ENCODE results near the gene DUOXA2.

The DUOXA2 gene

GRCh38 chr15:45138814-45139765, 25.0 kb downstream of the DUOXA2 start:
- DNase-seq, result no peak

- DNase-seq, result no peak
Observed at GRCh38 chr15:45139770-45140169, 25.6 kb downstream of the DUOXA2 start.

GRCh38 chr15:45140557-45141250, 26.6 kb downstream of the DUOXA2 start:
- no peak for DNase-seq

- DNase-seq, result no peak
Observed at GRCh38 chr15:45141386-45141785, 27.3 kb downstream of the DUOXA2 start.

GRCh38 chr15:45143056-45143455, 28.9 kb downstream of the DUOXA2 start:
- no peak for DNase-seq

- no peak for DNase-seq
Observed at GRCh38 chr15:45143946-45144345, 29.8 kb downstream of the DUOXA2 start.

GRCh38 chr15:45144775-45145174, 30.6 kb downstream of the DUOXA2 start:
- no peak for DNase-seq

GRCh38 chr15:45146405-45146804, 32.3 kb downstream of the DUOXA2 start:
- DNase-seq, result no peak

GRCh38 chr15:45147606-45148005, 33.5 kb downstream of the DUOXA2 start:
- no peak for DNase-seq

- DNase-seq, result no peak
Observed at GRCh38 chr15:45148076-45149059, 34.2 kb downstream of the DUOXA2 start.

GRCh38 chr15:45149060-45149459, 34.9 kb downstream of the DUOXA2 start:
- DNase-seq, result no peak

- DNase-seq, result no peak
Observed at GRCh38 chr15:45150481-45150880, 36.4 kb downstream of the DUOXA2 start.

- DNase-seq, result no peak
Observed at GRCh38 chr15:45150997-45151396, 36.9 kb downstream of the DUOXA2 start.

- DNase-seq, result no peak
Observed at GRCh38 chr15:45151998-45152828, 38.1 kb downstream of the DUOXA2 start.

GRCh38 chr15:45155739-45156138, 41.6 kb downstream of the DUOXA2 start:
- DNase-seq, result no peak

- no peak for DNase-seq
Observed at GRCh38 chr15:45156744-45157455, 42.8 kb downstream of the DUOXA2 start.

GRCh38 chr15:45157974-45158373, 43.8 kb downstream of the DUOXA2 start:
- no peak for DNase-seq

- DNase-seq, result no peak
Observed at GRCh38 chr15:45161666-45162065, 47.5 kb downstream of the DUOXA2 start.

GRCh38 chr15:45162771-45163507, 48.8 kb downstream of the DUOXA2 start:
- peak; percentile 59 for DNase-seq

GRCh38 chr15:45163508-45163856, 49.4 kb downstream of the DUOXA2 start:
- no peak for DNase-seq

- no peak for DNase-seq
Observed at GRCh38 chr15:45164914-45165313, 50.8 kb downstream of the DUOXA2 start.
